Endothelial cell (in vitro differentiated cells): Measurements from ENCODE around the gene DUSP9. TPM values are rescaled to one million over a fixed set of nuclear protein-coding genes. Genes with fewer than 3 reads are reported as not detected.
"Not testable (repeated sequence)": the region's sequence is repeated elsewhere in the genome, so short reads cannot be mapped to it uniquely, and the experiment has no call there.

Experiments
- DNase-seq: peaks from one replicate; pipeline ENCODE4 v3.0.0; 2021; ENCODE audit warnings: low spot score
- H3K27ac Mint-ChIP-seq: one replicate; pipeline ENCODE4 v1.8.0; 2021; ENCODE audit warnings: mixed read lengths, inconsistent platforms; ENCODE audit not compliant: unreplicated experiment
- H3K27me3 Mint-ChIP-seq: one replicate; pipeline ENCODE4 v1.8.0; 2021; ENCODE audit warnings: mild to moderate bottlenecking, moderate library complexity, mixed read lengths, inconsistent platforms; ENCODE audit not compliant: unreplicated experiment
- H3K36me3 Mint-ChIP-seq: one replicate; pipeline ENCODE4 v1.8.0; 2021; ENCODE audit warnings: mild to moderate bottlenecking, low read depth, mixed read lengths, inconsistent platforms; ENCODE audit not compliant: unreplicated experiment
- H3K4me1 Mint-ChIP-seq: one replicate; pipeline ENCODE4 v1.8.0; 2021; ENCODE audit warnings: mild to moderate bottlenecking, mixed read lengths, inconsistent platforms; ENCODE audit not compliant: unreplicated experiment
- H3K4me3 Mint-ChIP-seq: one replicate; pipeline ENCODE4 v1.8.0; 2021; ENCODE audit warnings: mild to moderate bottlenecking, mixed read lengths, inconsistent platforms; ENCODE audit not compliant: unreplicated experiment
- H3K9me3 Mint-ChIP-seq: one replicate; pipeline ENCODE4 v1.8.0; 2021; ENCODE audit warnings: mixed read lengths, inconsistent platforms; ENCODE audit not compliant: unreplicated experiment
- CTCF ChIP-seq: fragments of 200-600 bp; sonication (generic); IDR thresholded peaks from one replicate; pipeline ENCODE4 v1.5.0; 2021; ENCODE audit warnings: antibody characterized with exemption; ENCODE audit not compliant: unreplicated experiment
- total RNA-seq: library from RNA; stranded (reverse); fragmentation: NEBNext Ultra II Directional; extraction: Animal tissue kit (Norgen Biotek cat#: 25700); gene quantifications from one replicate; pipeline ENCODE4 v1.2.1, GENCODE V29; 2021; ENCODE audit not compliant: unreplicated experiment

Gene DUSP9
- total RNA-seq, 1 donor from 2014 or later = not detected

GRCh38 chrX:153600921-153601320 is 46.1 kb upstream of the DUSP9 start:
- TF ChIP-seq CTCF = no peak
- no peak for DNase-seq
- Mint-ChIP-seq H3K4me3 (no peak overlapping the region), H3K9me3 (no peaks in the 10 kb centered on the region), H3K36me3 (peaks cover 1% of the 10 kb centered on the region), H3K4me1 (peaks cover 6% of the 10 kb centered on the region), H3K27me3 (peaks cover 2% of the 10 kb centered on the region), H3K27ac (no peak overlapping the region)

GRCh38 chrX:153601511-153602110 is 45.4 kb upstream of the DUSP9 start:
- H3K4me1 Mint-ChIP-seq = peaks cover 6% of the 10 kb centered on the region
- H3K27me3 Mint-ChIP-seq = peaks cover 5% of the 10 kb centered on the region
- TF ChIP-seq CTCF = no peak
- H3K4me3 Mint-ChIP-seq = no peak overlapping the region
- H3K27ac Mint-ChIP-seq = no peak overlapping the region
- no peaks in the 10 kb centered on the region for H3K36me3 Mint-ChIP-seq
- H3K9me3 Mint-ChIP-seq = no peaks in the 10 kb centered on the region
- DNase-seq = no peak

GRCh38 chrX:153602601-153603000 is 44.4 kb upstream of the DUSP9 start:
- H3K9me3 Mint-ChIP-seq = no peaks in the 10 kb centered on the region

GRCh38 chrX:153603131-153603656 is 43.8 kb upstream of the DUSP9 start:
- Mint-ChIP-seq H3K4me3 (no peak overlapping the region), H3K27ac (no peak overlapping the region), H3K9me3 (no peaks in the 10 kb centered on the region), H3K36me3 (no peaks in the 10 kb centered on the region), H3K27me3 (peaks cover 11% of the 10 kb centered on the region), H3K4me1 (peaks cover 6% of the 10 kb centered on the region)
- TF ChIP-seq CTCF = no peak
- DNase-seq = no peak

More at GRCh38 chrX:153602601-153603000, 44.4 kb upstream of the DUSP9 start:
- DNase-seq = no peak
- peaks cover 11% of the 10 kb centered on the region for H3K27me3 Mint-ChIP-seq
- no peak for TF ChIP-seq CTCF
- peak overlapping the region; percentile 51 for H3K4me3 Mint-ChIP-seq
- H3K36me3 Mint-ChIP-seq = no peaks in the 10 kb centered on the region
- H3K4me1 Mint-ChIP-seq = peaks cover 6% of the 10 kb centered on the region
- no peak overlapping the region for H3K27ac Mint-ChIP-seq

GRCh38 chrX:153604666-153605380 is 42.2 kb upstream of the DUSP9 start:
- not testable (repeated sequence) for H3K9me3 Mint-ChIP-seq
- peaks cover 19% of the 10 kb centered on the region for H3K27me3 Mint-ChIP-seq

More at GRCh38 chrX:153604666-153605380, 42.2 kb upstream of the DUSP9 start:
- not testable (repeated sequence) for H3K27ac Mint-ChIP-seq, H3K4me3 Mint-ChIP-seq, DNase-seq, H3K4me1 Mint-ChIP-seq, H3K36me3 Mint-ChIP-seq
